SHP77 treated with DMSO at 0.1 percent for 48 hours (cell line): ENCODE data around the gene KMT2B.
A peak's percentile ranks its signal among the peaks of the same experiment; 100 is the strongest.

ENCODE experiments used
- DNase-seq: peaks from one replicate; lab custom pipeline; 2025; lab: John Stamatoyannopoulos, UW

Gene KMT2B

DNA sequence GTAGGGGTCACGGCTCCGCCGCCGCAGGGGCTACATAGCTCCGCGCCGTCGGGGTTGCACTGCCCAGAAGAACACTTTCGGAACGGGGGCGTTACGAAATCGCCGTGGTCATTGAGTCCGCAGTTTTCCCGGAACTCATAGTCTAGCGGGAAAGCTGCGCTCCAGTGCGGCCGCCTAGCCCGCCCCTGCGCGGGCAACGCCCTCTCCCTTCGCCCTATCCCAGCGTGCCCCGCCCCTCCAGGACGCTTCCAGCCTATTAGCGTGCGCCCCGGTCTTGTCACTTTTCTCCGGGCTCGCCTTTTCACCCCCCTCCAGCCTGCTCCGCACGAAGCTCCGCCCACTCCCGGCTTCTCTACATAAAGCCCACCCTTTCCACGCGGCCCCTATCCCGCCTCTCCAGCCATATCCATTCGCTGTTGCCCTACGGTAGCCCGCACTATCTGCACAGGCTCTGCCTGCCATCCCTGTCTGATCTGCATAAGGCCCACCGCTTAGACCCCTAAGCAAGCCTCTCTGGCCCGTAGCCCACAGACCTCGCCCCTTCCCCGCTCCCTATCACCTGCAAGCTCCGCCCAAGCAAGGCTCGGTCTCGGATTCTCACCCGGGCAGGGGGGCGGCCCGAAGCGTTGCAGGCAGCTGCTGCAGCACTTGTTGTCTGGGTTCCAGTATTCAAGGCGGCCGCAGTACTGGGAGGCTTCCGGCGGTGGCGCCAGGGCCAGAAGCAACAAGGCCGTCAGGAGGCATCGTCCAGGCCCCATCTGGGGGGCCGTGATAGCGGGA is 22.8 kb downstream of the KMT2B start:
- peak; percentile 96 for DNase-seq

DNA sequence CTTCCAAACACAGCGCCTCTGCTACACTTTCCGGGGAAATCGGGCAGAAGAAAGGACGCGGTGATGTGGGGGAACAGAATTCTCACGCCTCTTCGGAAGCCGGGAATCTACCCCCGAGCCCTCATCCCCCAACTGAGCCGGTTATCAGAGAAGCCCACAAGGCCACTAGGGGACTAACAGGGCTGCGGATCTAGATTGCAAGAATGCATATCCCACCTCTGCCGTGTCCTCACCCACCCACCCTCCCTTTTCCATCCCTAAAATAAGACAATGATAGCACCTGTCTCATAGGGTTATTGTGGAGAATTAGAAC is 23.4 kb downstream of the KMT2B start:
- DNase-seq: no peak

DNA sequence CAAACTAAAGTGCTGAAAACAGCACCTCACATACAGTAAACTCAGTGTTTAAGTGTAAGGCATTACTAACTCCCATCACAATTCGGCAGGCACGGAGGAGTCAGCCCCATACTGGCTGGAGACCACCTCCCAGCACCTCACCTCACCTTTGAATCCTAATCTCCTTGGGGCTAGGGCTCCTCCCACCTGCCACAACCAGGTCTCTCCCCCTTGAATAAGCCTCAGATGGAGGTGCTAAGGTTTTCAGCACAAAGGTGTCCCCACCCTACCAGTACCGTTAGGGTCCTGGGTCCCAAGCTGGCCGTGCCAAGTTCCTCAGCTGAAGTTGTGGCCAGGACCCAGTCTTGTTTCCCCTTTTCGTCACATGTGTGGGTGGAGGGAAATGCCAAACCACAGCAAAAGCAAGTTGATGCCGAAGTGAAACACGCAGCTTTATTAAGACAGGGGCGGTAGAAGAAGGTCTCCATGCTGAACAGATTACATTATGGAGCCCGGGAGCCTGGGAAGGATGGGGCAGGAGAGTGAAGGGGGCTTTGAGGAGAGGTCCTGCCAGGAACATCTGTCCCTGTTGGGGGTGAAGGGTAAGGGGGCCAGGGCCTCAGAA is 24.4 kb downstream of the KMT2B start, which contains the start of gene IGFLR1:
Gene IGFLR1 (minus strand): TSS at position 332 of the 604 bp plus-strand sequence. CDS start 1,272 bp downstream, outside the sequence.
- no peak for DNase-seq

DNA sequence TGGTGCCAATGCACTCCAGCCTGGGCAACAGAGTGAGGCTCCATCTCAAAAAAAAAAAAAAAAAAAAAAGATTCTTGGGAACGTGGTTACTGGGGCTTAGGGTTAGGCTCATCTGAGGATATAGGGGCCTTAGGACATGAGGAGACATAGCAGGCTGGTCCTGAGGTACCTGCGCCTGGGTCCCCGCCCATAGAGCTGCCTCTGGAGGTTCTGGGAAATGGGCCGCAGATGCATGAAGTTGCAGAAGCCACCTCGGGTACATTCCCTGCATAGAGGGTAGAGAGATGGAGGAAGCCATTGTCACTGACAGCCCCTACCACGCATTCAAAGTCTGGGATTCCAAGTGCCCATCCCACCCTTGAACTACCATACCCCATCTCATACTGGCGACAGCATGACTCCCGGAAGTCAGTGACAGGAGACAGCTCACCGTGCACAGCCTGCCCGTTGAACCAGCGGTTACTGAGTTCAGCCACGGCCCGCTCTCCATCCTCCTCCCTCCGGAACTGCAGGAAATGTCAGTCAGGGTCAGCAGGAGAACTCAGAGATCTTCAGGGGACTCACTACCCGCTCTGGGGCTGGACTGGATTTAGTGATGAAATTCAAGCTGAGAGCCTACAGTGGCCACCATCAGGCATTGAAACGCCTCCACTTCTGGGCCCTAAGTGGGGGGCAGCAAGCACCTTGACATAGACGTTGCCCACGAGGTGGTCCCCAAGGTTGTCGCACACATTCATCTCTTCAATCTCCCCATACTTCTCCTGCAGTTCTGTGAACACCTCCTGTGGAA is 26.0 kb downstream of the KMT2B start:
- DNase-seq: no peak

DNA sequence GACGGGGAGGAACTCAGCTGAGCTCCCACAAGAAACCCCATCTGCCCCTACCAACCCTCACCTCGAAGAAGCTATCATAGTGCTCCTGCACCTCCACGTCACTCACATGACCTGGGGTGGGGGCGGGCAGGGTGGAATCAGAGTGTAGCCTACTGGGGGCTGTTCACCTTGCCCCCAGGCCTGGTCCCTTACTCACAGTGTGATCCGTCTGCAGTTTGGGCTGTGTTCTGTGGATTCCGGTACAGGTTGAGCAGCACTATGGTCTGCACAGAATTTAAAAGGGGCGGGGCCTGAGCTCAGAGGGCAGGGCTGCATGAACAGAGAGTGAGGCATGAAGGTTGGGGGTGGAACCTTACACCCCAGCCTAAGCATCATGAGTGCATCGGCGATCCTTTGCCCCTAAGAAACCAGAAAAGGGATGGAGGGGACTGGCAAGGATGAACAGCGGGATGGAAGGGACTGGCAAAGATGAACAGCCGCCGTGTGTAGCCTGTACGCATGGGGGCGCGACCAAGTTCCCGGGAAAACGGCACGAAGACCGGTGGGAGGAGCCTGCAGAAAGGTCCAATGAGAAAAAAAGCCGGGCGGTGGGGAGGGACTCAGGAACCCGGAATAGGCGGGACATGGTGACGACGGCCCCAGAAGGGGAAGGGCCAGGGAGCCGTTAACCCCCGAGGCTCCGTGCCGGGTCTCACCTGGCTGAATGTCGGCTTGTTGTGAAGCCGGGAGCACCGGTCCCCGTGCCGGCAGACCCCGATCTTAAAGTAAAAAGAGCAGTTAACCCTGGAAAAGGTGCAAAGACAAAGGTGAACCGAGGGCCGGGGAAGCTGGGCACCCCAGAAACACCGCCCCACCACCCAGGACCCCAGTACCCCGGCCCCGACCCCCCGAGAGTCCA is 26.9 kb downstream of the KMT2B start:
- DNase-seq: peak; percentile 86

DNA sequence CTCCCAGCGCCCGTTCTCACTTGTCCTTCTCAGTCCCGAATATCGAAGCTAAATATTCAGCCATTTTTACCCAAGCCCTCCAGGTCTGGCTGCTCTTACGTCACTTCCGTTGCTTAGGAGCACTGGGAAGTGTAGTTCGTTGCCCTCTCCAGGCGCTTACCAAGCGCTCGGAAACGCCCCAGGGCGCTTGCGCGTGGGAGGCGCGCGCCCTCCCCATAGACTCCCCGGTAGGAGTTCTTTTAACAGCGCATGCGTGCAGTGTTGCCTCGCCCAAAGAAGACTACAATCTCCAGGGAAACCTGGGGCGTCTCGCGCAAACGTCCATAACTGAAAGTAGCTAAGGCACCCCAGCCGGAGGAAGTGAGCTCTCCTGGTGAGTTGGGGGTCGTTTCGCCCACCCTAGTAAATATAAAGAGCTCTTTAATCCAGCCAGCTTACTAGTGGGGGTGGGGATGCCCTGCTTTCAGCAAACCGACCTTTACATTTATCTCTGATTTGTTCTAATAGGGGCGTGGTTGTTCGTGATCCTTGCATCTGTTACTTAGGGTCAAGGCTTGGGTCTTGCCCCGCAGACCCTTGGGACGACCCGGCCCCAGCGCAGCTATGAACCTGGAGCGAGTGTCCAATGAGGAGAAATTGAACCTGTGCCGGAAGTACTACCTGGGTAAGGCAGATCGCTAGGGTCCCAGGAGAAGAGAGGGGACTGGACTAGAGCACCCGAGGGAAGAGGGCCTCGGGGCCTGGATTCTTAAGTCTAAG is 27.7 kb downstream of the KMT2B start, which contains the start of the genes PSENEN and U2AF1L4:
Gene PSENEN (plus strand): TSS at position 324 of the 759 bp plus-strand sequence. CDS start 280 bp downstream, at position 604.
Gene U2AF1L4 (minus strand): TSS at position 91 of the 759 bp plus-strand sequence. CDS start 27 bp downstream, at position 64.
- DNase-seq: peak; percentile 91

DNA sequence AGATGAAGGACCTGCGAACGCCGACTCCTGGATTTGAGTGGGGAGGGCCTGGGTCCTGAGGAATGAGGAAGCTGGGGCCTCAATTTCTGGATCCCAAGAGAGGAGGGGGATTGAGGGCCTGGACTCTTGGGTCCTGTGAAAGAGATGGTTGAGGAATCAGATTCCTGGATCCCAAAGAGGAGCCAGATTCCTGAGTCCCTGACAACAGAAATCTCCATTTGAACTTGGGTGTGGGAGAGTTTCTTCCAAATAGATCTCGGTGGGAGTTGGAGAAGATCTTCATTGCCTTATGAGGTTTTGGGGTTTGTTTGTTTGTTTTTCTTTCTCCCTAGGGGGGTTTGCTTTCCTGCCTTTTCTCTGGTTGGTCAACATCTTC is 28.3 kb downstream of the KMT2B start:
- DNase-seq: no peak

DNA sequence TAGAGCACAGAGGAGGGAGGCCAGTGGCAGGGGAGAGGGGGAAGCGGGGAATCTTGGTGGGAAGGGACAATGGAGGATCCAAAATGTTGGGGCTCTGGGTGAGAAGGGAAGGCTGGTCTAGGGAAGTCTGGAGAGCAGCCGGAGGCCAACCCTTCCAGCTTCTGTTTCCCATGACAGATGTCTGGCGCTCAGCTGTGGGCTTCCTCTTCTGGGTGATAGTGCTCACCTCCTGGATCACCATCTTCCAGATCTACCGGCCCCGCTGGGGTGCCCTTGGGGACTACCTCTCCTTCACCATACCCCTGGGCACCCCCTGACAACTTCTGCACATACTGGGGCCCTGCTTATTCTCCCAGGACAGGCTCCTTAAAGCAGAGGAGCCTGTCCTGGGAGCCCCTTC is 28.7 kb downstream of the KMT2B start:
- no peak for DNase-seq

DNA sequence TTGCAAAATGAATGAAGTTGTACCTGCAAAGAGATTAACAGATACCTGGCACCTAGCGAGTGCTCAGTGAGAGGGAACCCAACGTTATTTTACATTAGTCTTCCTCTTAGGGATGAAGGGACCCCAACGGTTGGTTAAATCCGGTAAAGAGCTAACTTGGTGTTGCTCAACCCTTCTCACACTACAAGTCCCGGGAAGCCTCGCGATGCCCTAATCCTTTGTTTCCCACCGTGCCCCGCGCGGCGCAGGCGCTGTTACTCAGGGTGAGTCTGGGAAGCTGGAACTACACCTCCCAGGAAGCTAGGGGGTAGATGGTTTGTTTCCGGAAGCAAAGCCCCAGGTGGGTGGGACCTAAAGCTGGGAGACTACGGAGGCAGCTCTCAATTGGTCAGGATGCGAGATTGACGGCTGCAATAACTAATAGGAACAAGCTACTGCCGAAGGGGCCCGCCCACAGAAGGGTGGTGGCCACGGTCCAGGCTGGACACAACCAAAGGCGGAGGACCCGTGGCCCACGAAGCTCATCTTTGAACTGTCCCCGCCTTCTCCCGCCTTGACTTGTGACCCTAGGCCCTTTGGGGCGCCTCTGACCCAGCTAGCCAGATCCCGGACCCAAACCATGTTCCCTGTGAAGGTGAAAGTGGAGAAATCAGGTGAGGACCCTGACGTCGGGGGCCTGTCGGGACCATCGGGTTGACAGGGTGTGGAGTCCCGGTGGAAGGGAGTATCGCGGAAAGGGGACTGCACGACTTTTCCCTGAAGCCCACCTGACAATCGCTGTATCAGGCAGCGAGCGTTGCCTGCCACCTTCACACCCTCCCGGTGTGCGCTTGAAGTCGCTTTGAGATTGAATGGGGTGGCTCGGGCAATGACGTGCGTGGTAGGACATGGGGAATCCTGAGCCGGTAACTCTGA is 30.6 kb downstream of the KMT2B start, which contains the start of gene LIN37:
Gene LIN37 (plus strand): TSS at position 471 of the 915 bp plus-strand sequence. CDS start 149 bp downstream, at position 620.
- DNase-seq: peak; percentile 94

DNA sequence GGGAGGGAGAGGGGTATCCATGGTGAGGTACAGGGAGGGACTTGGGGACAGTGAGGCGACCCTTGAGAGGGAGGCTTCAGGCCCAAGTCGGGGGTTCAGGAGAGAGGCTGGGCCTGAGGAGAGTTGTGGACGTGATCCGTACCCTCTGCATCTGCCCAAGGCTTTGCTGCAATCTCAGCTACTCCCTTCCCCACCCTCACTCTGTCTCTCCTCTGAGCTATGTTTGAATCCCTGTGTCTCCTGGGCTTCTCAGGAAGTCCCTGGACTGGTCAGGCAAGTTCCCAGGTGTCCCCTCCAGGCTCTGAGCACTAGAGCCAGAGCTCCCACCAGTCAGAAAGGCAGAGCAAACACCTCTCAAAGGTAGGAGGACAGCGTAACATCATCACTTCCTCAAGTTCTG is 32.4 kb downstream of the KMT2B start:
- no peak for DNase-seq

DNA sequence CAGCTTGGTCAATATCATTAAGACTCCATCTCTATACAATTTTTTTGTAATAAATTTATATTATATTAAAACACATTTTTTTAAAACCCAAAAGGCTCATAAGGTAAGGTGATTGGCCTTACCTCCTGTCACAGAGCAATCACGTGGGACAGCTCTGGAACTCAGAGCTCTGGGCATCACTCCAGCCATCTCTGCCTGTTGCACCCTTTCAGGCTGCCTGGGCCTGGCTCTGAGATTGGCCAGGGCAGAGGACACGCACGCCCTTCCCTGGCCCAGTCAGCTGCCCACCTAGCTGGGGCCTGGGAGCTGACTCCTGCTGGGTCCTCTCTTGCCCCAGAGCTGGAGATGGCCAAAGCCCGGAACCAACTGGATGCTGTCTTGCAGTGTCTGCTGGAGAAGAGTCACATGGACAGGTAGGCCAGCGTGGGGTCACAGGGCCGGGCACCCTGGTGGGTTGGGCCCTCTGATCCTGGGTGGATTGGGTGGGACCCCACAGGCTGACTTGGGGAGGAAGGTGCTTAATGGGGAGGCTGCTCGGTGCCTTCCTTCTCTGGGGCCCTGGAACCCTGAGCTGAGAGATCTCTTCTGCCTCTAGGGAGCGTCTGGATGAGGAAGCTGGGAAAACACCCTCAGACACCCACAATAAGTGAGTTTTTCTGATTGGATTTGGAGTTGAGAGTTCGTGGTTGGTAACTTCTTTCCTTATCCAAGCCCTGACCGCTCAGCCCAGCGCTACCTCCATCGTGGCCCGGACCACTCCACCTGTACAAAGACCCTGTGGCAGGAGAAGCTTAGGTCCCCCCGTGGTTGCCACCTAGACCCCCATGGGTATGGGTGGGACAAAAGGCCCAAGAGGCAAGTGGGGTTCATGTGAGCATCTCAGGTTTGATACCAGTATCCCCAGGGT is 34.3 kb downstream of the KMT2B start:
- no peak for DNase-seq

DNA sequence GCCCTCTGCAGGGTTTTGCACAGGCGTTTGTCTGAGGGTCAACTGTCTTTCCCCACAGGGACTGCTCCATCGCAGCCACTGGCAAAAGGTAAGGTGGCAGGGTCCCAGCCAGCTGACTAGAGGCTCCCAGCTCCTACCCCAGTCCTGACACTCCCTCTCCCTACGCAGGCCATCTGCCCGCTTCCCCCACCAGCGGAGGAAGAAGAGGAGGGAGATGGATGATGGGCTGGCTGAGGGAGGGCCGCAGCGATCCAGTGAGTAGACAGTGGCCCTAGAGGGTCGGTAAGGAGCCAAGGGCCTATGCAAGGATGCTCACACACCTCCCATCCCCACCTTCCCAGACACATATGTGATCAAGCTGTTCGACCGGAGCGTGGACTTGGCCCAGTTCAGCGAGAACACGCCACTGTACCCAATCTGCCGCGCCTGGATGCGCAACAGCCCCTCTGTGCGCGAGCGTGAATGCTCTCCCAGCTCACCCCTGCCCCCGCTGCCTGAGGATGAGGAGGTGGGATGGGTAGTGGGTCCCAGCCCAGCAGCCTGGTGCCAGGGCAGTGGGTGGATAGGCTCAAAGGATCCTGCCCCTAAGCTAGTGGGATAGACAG is 35.0 kb downstream of the KMT2B start:
- DNase-seq: no peak

DNA sequence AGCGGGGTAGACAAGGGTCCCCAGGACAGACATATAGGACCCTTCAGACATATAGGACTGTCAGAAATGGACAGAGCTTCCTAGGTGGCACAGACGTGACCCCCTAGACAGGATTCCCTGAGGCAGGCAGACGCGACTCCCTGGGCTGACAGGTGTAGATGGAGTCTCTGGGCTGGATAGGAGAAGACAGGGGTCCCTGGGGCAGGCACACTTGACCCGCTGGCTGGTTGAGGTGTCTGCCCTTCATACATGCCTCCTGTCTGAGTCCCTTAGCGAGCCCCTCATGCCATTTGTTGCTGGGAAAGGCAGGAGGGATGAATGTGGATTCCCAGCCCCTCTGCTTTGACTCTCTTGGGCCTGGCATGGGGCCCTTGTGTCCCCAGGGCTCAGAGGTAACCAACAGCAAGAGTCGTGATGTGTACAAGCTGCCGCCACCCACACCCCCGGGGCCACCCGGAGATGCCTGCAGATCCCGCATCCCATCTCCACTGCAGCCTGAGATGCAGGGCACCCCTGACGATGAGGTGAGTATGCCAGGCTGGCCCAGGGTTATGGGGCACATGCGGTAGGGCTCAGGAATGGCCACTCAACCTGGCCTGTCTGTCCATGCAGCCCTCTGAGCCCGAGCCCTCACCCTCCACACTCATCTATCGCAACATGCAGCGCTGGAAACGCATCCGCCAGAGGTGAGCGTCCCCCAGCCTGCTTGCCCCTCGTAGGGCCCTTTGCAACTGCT is 36.0 kb downstream of the KMT2B start:
- no peak for DNase-seq

DNA sequence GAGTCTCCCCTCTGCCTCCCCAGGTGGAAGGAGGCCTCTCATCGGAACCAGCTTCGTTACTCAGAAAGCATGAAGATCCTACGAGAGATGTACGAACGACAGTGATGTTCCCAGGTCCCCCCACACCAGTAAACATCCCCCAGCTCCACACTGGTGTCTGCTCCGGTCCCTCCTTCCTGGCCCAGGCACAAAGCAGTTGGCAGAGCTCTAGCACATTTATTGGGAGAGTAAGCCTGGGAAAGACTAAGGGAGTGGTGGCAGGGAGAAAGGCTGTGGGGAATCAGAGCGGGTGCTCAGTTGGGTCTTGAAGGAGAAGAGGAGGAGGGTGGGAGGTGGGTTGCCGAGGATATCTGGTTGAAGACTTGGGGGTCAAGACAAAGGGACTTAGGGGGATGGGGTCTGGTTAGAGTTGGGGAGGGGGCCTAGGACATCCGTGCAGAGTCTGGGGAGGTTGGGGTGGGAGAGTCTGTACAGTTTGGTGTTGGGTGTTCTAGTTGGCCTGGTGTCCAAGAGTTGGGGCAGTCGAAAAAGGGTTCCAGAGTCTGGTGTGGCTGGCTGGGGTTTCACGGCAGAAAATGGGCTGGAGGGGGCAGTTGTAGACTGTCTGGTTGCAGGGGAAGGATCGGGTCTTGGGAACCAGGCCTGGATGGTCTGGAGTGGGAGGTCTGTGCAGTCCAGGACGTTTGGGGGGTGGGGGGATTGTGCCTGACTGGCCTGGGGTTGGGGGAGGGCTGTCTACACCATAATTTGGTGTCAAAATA is 36.7 kb downstream of the KMT2B start:
- no peak for DNase-seq

DNA sequence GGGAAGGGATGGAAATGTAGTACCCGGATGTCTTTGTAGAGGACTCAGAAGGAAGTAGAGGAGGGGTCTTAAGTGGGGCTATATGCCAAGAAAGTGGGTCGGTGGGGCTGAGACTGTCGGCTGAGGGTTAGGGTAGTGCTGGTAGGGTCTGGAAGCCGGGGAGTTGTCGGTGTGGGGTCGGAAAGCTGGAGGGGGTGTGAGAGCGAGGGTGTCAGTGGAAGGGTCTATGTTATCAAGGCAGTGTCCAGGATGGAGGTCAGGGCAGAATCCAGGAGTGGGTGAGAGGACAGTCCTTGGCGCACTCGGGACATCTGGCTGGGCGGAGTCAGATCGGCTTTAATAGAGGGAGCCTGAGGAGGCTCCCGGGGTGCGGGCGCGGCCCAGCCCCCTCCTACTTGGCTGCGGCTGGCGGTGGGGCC is 37.3 kb downstream of the KMT2B start:
- DNase-seq: no peak

DNA sequence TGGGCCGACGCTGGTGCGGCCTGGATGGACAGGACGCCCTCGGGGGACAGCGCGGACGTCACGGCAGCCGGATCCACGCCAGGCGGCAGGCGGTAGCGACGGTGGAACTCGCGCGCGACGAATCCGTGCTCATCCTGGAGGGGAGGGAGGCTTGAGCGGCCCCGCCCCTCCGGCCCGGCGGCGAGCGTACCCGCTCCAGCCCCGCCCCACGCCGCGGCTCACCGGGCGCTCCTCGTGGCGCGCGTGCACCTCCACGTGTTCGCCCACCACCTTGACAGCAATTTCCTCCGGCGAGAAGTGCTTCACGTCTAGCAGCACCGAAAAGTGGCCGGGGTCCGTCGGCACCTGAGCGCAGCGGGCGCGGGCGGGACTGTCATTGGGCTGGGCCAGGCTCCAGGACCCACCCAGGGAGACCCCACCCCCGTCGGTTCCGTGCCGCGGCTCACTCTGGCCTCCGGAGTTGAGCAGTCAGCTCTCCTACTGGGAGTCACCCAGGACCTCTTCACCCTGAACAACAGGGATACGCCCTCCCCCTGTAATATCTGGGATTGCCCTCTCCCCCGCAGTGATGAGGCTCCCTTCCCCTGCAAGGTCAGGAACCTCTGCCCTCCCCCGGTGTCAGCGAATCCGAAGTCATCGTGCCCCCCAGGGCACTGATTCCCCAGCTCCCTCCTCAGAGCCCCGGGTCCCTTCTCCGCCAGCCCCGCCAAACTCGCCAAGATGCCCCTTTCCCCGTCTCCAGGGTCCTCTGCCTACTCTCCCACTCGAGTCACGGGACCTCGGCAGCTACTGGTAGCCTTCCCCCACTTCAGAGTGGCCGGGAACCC is 38.0 kb downstream of the KMT2B start:
- DNase-seq: no peak
